Measurements from ENCODE around the gene RAVER1. TPM values are rescaled to one million over a fixed set of nuclear protein-coding genes. Genes with fewer than 3 reads are reported as not detected.
A peak's percentile ranks its signal among the peaks of the same experiment; 100 is the strongest.

The RAVER1 gene
- total and polyA plus RNA-seq, 2 of the 13 experiments (the other 11 are each of a cell fraction or from before 2014, with no cell fraction given), result 3.6 to 7.9 TPM

GRCh38 chr19:10270616-10271394 is 62.5 kb downstream of the RAVER1 start, which contains the start of gene ICAM1:
Gene ICAM1 (plus strand): TSS chr19:10271120. CDS start chr19:10271160, 40 bp downstream.
- Histone ChIP-seq H3K9me3 (ENCODE audit: low read length) (no peaks in the 10 kb centered on the region), H3K4me3 (replicated peaks in 1 of 3; ENCODE audit: insufficient read depth in 1 of 3, low read depth in 2 of 3, low read length in 3 of 3) (peak within 1 kb of the TSS; percentile 68 to 81 (median 76)), H3K36me3 (replicated peaks in 1 of 2; ENCODE audit: control insufficient read depth in 1 of 2, insufficient read depth in 2 of 2, low read length in 2 of 2) (peaks cover 5 to 15% of the 10 kb centered on the region in 2 experiments; a peak in 3 of 5 replicates), H3K27me3 (ENCODE audit: control insufficient read depth in 1 of 2, insufficient read depth in 2 of 2, low read length in 2 of 2) (no peaks in the 10 kb centered on the region), H3K4me2 (ENCODE audit: low read depth, low read length) (peak within 1 kb of the TSS; percentile 87), H2AFZ (ENCODE audit: low read length) (no peak within 1 kb of the TSS), H4K20me1 (ENCODE audit: insufficient read depth, low read length) (no peaks in the 10 kb centered on the region), H3K9ac (ENCODE audit: insufficient read depth, low read depth, low read length) (peak within 1 kb of the TSS; percentile 79), H3K4me1 (ENCODE audit: insufficient read depth, low read length) (peaks cover 62% of the 10 kb centered on the region), H3K79me2 (ENCODE audit: insufficient read depth, low read length) (peaks cover 28% of the 10 kb centered on the region), H3K27ac (ENCODE audit: extremely low read length, insufficient read depth, low read length) (peak within 1 kb of the TSS; percentile 85)
- TSS peak; percentile 99 for BruUV-seq (replicated peaks)
- ChIA-PET POLR2A (interaction anchor here (0.6 to 6.5 kb wide), 24 partner anchors 8 to 235 kb away, joined by 3 to 149 read pairs (median 4); partner anchors contain the start of genes CDC37, ICAM4, ICAM5 and RAVER1), CTCF (ENCODE audit: low intra/inter-chr PET ratio, low total read pairs) (interaction anchor here (3.6 kb wide), 1 partner anchor 119 kb away, joined by 47 read pairs; no protein-coding TSS in a partner anchor)
- 2% methylated on average over 6 of the region's 51 CpGs for WGBS (ENCODE audit: low lambda C conversion rate)
- FAIRE-seq (peak; percentile 4), ATAC-seq (peak; percentile 84), DNase-seq (ENCODE audit: low spot score) (peak; percentile 83)
- in situ Hi-C loops (cut with HindIII; ENCODE audit: extremely low pct_ligation_motif_present, low pct_unique_long_range_greater_than_20kb) (loop anchor here (5.0 kb wide), 1 partner anchor 121 kb away; no protein-coding TSS in a partner anchor), intact Hi-C loops (cut with micrococcal nuclease; ENCODE audit: unreplicated experiment) (loop anchor here (2.0 kb wide), 1 partner anchor 16 kb away; the partner anchor contains the start of gene ICAM4)
- TF ChIP-seq BCL6 (CRISPR knock-in tag; IDR thresholded peaks at IDR 0.05) (peak; percentile 80), SPEN (CRISPR knock-in tag; IDR thresholded peaks at IDR 0.05; ENCODE audit: low read depth) (peak; percentile 44; the same call in 1 of the 2 replicates), ATRX (CRISPR knock-in tag; IDR thresholded peaks at IDR 0.05; ENCODE audit: borderline replicate concordance) (no peak), PRPF4 (IDR thresholded peaks at IDR 0.05; ENCODE audit: low read depth, low read length, poor library complexity, severe bottlenecking) (no peak), KAT8 (CRISPR knock-in tag; IDR thresholded peaks at IDR 0.05) (peak; percentile 92), ZNF614 (CRISPR knock-in tag; IDR thresholded peaks at IDR 0.05; ENCODE audit: borderline replicate concordance) (peak; percentile 91), ZNF121 (CRISPR knock-in tag; IDR thresholded peaks at IDR 0.05) (peak; percentile 74), TBL1XR1 (IDR thresholded peaks at IDR 0.05; ENCODE audit: borderline replicate concordance, low read length, partially characterized antibody) (no peak), PRDM10 (CRISPR knock-in tag; IDR thresholded peaks at IDR 0.05; ENCODE audit: low read depth) (peak; percentile 74; the same call in 1 of the 2 replicates), ZNF841 (CRISPR knock-in tag; IDR thresholded peaks at IDR 0.05; ENCODE audit: borderline replicate concordance) (no peak), ELK4 (CRISPR knock-in tag; IDR thresholded peaks at IDR 0.05; ENCODE audit: borderline replicate concordance) (no peak), RAD51 (IDR thresholded peaks at IDR 0.05; ENCODE audit: borderline replicate concordance) (no peak), GTF2F1 (IDR thresholded peaks at IDR 0.05; ENCODE audit: low read length) (no peak)

Measured in HepG2 (cell line).